Urothelium cell line (cell line): ENCODE measurements around the gene CTNNBL1.
"Not testable (repeated sequence)": the region's sequence is repeated elsewhere in the genome, so short reads cannot be mapped to it uniquely, and the experiment has no call there.

ENCODE experiments used
- DNase-seq: peaks from one replicate; pipeline ENCODE4 v3.0.0; 2011; ENCODE audit warnings: low spot score, mixed read lengths
- FAIRE-seq: peaks from 2 replicates; lab custom pipeline; 2011; peaks lifted over from hg19 to GRCh38; lab: Jason Lieb, UNC

Gene CTNNBL1

DNA sequence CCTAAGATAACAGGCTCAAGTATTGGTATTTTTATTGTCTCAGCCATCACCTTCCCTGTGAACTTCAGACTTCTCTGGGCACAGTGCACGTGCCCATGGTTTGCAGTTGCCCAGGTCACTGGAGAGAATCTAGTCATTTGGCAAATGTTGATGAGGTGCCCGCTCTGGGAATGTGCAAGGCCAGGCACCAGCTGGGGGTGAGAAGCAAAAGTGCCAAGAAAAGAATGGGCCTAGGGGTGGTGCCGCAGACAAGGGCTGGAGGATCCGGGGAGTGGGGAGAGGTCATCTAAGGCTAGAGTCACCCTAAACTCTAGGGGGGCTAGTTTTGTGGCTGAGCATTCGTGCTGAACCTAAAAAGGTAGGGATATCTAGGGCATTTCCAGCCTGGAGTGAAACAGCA lies 152.0 kb downstream of the CTNNBL1 start:
- DNase-seq (no peak), FAIRE-seq (no peak)

DNA sequence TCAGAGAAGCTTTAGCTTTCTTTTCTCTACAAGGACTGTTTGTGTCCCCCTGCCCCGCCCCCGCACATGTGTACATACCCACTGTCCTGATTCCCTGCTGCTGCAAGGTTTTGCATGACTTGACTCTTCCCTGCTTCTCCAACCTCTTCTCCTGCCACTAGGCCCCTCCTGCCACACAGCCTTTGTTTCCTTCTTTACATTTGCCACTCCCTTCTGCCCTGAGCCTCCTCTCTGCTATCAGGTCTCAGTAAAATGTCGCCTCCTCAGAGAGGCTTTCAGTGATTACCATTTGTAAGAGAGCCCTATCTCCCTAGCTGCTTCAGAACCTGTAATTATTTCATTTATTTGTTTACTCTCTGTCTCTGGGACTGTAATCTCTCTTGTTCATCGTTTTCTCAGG lies 152.7 kb downstream of the CTNNBL1 start:
- FAIRE-seq (no peak), DNase-seq (no peak)

DNA sequence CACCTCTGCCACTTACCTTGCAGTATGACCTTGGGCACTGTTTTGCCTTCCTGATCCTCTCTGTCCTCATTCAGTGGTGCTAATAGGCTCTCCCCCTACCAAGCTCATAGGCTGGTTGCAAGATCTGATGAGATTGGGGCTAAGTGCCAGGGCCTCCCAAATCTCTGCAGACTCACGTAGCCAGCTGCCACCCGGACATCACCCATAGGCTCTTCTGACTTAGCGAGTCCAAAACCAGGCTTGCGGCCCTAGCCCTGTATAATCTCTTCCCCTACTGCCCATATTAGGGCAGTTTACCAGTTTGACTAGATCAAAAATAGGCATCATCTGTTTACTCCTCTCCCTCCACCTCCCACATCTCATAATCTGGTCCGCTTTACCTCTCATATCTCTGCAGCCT lies 154.9 kb downstream of the CTNNBL1 start:
- no peak for FAIRE-seq
- DNase-seq = no peak

DNA sequence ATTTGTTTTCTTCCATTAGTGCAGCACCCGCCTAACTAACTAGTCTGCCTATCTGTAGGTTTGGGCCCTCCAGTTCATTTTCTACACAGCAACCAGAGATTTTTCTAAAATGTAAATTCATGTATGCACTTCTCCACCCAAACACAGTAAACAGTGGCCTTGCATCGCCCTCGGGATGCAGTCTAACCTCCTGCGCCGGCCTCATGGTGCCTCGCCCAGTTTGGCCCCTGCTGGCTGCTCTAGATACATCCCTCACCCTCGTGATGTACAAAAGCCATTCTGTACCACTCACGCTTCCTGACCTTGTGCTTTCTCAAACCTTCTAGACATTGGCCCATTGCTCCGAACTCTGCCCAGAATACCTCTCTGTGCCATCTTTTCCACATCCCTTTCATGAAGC lies 155.3 kb downstream of the CTNNBL1 start:
- FAIRE-seq (no peak), DNase-seq (no peak)

DNA sequence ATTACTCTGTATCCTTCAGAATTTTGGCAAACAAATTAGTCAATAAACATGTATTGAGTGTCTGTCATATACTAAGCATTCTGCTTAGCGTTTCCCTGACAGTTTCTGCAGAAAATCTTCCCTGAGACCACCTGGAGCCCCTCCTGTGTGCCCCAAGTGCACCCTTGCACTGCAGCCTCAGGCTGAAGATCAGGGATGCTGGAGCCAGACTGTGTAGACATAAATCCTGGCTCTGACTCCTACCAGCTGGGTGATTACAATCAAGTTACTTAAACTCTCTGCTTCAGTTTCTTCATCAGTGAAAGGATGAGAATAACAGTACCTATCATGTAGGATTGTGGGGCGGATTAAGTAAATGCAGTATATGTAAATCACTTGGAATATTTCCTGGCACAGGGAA lies 155.7 kb downstream of the CTNNBL1 start:
- no peak for DNase-seq
- FAIRE-seq = no peak

DNA sequence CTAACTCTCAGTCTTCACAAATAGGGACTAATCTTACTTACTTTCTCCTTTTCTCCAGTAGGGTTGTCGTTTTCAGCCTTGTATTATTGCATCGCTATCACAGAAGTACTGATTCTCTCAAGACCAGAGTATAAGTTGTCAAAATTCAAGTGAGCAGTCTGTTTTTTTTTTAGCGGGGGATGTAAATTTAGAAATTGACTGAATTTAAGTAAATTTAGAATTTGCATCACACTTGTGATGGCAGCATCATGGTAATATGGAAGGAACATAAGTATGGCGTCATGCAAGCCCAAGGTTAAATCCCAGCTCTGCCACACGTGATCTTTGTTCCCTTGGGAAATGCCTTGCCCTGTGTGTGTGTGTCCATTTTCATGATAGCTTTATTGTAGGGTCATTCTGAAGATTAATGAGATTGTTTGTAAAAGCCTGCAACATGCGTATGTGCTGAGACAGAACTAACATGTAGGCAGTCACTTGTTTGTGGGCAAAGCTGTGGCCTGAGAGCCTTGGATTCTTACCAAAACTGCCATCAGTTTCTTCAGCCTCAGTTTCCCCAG lies 156.3 kb downstream of the CTNNBL1 start:
- DNase-seq = no peak
- no peak for FAIRE-seq

DNA sequence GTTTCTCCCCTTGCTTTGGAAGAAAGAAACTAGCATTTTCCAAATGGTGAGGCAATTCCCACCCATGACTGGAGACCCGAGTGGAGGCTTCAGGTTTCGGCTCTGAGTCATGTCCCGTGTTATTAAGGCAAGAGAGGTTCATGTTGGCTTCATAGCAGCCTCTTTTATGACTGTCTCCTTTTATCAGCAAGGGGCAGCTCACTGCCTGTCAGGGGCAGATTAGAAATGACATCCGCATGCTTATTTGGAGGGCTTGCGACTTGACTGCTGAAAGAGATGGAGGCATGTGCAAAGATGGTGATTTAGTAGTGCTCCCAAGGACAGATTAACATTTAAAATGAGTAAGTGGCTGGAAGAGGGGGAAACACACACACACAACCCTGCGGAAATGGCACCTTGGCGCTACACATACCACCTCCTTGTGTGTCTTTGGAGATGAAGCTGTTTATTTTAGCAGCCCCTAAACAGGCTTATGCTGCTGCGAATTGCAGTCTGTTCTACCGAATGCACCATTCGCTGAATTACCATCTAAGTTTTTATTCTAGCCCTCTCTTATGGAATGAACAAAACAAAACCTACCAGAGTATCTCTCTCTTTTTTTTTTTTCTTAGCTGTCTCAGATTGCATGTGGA lies 157.0 kb downstream of the CTNNBL1 start:
- FAIRE-seq = no peak
- no peak for DNase-seq

DNA sequence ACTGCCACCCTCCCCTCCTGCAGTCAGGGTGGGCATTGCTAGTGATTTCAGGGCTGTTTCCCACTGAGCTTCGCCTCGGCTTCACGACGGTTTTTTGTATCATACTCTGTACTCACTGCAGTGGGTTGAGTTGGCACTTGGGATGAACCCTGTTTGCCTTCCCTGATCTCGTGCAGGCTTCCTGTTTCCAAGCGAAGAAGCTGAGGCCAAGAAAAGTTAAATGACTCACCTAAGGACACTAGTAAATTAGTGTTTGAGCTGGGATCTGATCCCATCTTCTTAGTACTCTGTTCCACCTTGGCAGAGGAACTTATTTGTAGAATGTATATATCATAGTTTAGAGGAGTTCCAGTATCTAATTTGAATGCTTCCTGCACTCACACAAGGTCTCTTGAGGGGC lies 158.8 kb downstream of the CTNNBL1 start:
- no peak for FAIRE-seq
- DNase-seq = no peak

DNA sequence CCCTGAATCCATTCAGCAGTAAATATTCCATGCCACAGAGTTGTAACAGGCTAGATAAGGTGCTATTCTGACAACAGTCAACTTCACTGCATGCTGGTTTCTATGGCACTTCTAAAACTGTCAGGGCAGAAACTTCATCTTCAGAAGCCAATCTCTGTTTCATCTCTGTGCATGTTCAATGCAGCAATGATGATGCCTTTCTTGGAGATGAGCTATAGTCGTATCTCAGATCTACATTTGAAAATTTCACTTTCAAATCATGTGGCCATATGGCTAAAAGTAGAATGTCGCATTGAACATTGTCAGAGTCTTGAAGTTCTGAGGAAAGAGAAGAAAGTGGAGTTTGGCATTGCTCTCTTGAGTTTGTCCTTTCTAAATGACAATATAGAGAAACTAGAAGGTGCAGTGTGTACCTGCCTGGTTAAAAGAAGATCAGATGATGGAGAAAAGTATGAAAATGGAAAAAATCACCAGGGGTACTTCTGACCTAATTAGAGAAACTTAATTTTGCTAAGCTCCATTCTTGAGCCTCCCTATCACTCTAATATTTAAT lies 160.1 kb downstream of the CTNNBL1 start:
- DNase-seq (no peak), FAIRE-seq (no peak)

DNA sequence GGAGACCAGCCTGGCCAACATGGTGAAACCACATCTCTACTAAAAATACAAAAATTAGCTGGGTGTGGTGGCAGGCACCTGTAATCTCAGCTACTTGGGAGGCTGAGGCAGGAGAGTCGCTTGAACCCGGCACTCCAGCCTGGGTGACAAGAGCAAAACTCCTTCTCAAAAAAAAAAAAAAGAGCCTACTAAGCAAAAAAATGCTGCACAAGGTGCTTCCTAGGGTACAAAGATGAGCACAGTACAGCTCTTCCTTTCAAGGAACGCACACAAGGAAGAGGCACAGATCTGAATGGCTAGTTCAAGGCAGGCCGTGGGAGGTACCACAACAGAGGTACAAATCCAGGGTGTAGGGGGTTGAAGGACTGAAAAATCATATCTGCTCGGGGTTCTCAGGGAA lies 162.2 kb downstream of the CTNNBL1 start:
- FAIRE-seq, DNase-seq: not testable (repeated sequence)

DNA sequence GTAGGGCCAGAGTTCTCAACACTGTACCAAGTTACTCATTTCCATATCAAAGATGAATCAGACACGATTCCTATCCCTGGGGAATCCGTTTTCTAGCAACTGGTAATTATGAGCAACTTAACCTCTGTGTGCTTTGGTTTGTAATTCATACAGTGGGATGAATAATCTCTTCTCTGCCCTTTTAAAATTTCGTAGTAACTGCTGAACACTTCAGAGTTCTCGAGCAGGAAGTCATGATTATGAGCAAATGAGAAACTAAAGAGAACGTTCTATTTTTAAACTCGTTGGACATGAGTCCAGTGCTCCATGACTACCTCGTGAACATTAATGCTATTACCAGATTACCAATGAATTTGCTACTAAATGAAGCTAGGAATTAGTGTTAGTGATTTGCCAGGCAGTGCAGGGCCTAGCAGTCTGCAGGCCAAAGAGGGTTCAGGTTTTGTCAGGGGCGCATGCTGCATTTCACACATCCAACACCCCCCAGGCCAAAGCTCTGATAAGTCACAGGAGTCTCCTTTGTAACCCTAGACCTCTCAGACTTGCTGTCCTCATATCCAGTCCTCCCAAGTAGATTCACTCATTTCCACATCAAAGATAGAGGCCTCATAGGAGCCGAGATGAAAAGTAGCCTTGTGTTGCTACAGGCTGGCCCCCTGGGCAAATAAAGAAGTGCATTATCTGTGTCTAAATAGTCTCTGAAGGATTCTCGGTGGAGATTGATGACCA lies 163.3 kb downstream of the CTNNBL1 start:
- DNase-seq = no peak
- FAIRE-seq = no peak

DNA sequence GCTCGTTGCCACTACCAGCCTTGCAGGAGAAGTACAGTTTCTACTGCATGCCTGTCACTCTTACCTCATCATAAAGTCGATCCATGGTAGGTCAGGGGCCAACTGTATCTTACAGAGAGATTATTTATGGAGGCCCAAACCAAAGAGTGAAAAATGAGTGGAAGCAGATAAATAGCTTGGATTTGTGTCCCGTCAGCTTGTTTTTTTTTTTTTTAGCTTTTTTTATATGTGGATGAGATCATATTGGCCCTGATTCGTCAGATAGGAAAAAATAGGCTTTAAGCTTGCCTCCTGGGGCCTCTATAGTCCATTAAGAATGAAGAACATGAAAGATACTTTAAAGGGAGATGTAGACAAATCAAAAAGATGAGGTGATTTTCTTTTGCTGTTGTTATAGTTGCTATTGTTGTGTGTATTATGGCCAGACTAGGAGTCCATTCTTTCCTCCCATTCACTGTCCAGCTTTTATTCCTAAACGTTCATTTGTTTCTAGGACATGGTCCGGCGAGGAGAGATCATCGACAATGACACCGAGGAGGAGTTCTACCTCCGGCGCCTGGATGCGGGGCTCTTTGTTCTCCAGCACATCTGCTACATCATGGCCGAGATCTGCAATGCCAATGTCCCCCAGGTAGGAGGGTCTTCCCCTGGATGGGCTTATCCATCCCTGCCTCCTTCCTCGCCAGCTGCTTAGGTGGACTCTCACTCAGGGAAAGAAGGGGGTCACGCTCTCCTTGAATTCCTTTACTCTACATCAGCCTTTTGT lies 165.8 kb downstream of the CTNNBL1 start:
- no peak for FAIRE-seq
- no peak for DNase-seq

DNA sequence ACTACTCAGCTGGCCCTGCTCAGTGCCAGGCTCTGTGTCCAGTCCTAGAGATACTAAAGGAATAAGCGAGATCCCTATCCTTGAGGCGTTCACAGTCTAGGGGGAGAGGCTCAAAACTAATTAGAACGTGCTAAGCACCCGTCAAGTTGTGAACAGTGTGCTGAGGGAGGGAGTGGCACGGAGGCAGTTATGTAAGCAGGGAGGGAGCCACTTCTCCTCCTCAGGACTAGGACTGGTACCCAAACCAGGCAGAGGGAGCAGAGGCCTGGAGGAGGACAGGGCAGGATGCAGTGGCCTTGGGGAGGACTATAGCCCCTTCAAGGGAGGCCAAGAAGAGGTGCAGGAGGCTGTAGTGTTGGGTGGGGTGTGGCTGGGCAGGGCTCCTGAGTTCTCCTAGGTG lies 169.5 kb downstream of the CTNNBL1 start:
- DNase-seq = no peak
- no peak for FAIRE-seq

DNA sequence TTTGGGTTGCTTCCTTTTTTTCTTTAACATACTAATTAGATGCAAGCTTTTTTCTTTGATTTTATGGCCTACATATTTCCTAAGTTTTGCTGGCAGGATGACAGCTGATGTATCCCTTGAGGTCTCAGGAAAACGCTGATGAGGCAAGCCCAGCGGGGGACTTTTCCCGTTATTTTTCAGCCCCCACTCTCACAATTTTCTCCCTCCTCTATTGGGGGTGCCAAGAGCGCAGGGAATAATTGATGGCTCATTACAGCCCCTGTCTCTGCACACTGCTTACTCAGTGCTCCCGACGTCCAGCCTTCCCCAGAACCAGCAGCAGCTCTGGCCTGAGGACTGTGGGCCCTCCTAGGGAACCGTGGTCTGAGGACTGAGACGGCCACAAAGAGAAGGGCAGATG lies 170.5 kb downstream of the CTNNBL1 start:
- DNase-seq (no peak), FAIRE-seq (no peak)

DNA sequence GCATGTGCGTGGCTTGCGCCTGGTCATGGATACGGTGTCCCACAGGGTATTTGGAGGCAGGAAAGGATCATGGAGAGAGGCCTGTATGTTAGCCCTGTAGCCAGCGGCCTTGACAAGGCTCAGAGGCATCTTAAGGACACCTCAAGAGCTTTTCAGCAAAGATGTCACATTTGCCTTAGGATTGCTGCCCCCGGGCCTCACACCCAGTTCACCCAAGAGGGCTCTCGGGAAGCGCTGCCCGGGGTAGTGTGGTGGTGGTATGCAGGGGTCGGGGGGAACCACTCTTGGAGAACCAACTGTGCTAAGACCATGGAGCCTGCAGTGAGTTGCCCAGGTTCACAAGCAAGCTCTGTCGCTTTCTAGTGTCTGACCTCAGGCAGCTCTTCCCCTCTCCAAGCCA lies 172.2 kb downstream of the CTNNBL1 start:
- FAIRE-seq (no peak), DNase-seq (no peak)

DNA sequence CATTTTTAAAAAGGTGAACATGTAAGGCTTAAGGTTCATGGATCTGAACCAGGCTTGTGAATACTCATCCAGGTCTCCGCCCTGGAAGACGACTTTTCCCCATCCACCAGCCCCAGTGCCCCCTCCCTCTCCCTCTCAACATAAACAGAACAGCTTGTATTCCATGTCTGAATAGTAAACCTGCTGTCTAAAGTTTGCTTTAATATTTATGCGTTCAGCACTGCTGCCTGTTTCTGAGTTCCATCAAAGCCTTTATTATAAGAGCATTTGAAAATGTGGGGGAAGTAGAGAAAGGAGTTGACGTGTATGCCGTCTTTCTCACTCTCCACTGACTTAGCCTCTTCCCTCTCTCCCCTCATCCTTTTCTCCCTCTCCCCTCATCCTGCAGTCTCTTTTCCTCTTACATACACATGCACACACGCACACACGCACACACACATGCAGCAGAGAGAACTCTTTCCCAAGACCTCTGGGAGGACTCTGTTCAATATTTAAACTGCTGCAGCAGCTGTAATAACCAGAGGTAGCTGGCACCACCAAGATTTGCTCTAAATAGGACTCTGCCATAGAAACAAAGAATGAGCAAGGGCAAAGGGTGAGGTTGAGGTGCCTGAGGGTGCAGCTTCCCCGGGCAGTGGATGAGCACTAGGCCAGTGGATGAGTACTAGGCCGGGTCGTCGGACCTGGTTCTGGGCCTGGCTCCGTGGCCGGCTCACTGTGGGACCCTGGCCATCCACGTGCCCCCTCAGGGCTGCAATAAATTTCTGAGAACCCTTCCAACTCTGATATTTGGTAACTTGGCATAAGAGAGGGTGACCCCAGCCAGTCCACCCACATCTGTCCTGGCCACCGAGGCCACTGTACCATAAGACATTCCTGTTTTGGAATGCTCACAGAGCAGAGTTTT lies 173.7 kb downstream of the CTNNBL1 start:
- DNase-seq = no peak
- no peak for FAIRE-seq

DNA sequence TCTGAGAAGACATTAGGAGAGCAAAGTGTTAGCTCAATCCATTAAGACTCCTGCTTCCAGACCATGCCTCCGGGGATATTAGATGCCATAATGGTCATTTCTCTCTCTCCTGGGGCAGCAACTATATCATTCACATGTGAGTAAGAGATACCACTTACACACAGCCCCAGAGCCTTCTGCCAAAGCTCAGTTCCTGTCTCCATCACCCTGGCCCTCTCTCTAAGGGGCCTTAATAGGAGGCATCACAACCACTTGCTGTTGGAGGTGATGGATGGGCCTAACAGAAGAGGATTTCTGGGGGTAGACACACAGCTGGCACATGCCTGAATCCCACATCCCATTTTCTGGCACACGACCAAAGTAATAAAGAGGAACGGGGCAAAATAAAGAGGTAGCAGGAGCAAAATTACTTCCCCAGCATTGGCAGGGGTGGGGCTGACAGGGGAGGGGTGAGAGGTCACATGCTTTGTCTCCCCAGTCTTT lies 175.1 kb downstream of the CTNNBL1 start:
- no peak for FAIRE-seq
- no peak for DNase-seq

DNA sequence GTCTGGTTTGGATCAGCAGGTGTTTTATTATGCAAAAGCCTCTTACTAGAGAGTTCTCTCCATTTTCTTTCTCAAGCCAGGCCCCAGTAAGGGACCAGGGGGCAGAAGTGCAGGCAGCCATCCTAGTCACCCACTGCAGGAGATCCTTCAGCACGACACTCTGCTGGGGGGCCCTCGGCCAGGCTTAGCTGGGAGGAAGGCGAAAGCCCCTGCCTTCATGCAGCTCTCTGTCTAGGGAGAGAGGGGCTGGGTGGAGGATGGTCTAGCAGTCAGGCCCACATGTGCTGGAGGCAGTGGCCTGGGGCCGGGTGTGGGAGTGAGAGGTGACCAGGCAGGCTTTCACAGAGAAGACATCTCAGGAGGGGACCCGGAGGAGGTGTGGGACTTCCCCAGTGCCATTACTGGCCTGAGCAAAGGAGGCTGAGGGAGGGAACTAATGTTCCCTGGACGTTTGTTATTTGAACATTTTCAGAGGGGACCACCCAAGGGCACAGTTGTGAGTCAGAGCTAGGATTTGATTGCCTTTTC lies 175.6 kb downstream of the CTNNBL1 start:
- no peak for DNase-seq
- FAIRE-seq = no peak

DNA sequence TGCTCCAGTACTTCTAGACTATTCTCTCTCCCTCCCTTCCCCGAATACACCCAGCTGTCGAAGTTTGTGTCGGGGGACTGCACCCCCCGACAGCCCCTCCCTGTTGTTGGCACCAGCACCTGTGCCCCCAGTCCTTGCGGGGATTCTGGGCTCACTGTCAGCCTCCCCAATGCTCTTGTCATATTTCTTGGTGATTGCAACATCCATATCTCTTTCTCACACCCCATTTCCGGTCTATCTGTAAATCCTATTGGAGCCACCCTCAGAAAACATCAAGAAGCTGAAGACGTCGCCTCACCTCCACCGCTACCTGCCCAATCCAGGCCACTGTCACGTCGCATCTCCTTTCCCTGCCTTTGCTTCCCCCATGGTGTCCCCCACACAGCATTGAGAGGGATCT lies 176.5 kb downstream of the CTNNBL1 start:
- FAIRE-seq (no peak), DNase-seq (no peak)

DNA sequence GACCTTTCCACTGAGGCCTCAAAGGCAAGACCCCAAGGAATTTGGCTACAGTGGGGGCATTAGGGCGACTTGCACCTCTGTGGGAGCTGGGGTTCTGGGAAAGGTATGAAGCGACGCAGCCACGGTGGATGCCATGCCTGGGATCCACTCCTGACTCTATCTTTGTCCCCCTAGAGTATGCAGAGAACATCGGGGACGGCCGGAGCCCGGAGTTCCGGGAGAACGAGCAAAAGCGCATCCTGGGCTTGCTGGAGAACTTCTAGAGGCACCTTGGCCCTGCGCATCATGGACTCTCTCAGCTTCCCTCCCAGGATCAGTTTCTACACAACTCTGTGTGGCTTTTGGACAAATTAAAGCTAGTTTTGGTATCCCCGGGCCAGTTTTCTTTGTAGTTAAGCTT lies 177.9 kb downstream of the CTNNBL1 start:
- DNase-seq (no peak), FAIRE-seq (no peak)
